PC-9 (cell line): Measurements from ENCODE around the gene EPB41L5. TPM values are rescaled to one million over a fixed set of nuclear protein-coding genes. Genes with fewer than 3 reads are reported as not detected.

Experiments
- BruUV-seq: library from RNA; stranded (reverse); fragments of 400-500 nt; replicated peaks from 2 replicates; lab custom pipeline; 2021; lab: Mats Ljungman, UMichigan
- CTCF ChIA-PET: fragments of 300-600 bp; sonication (Branson Sonifier 250); formaldehyde crosslinking; loops from one replicate; lab custom pipeline; 2022; ENCODE audit warnings: antibody characterized with exemption; lab: Charles Lee
- POLR2A ChIA-PET: fragments of 300-600 bp; sonication (Branson Sonifier 250); formaldehyde crosslinking; loops from one replicate; lab custom pipeline; 2022; ENCODE audit warnings: antibody characterized with exemption; ENCODE audit not compliant: unreplicated experiment; lab: Charles Lee
- DNase-seq, 2 experiments: peaks; one replicate each; pipeline versions ENCODE4 v3.0.0 to v3.0.0-alpha.2; 2015 to 2022; ENCODE audit warnings: mixed read lengths in 1 of 2
- H2AFZ ChIP-seq: fragments of 200-600 bp; sonication (generic); 2 replicates; pipeline ENCODE4 v1.8.1; 2017; ENCODE audit warnings: antibody characterized with exemption
- H3F3A ChIP-seq: fragments of 200-600 bp; sonication (generic); 2 replicates; pipeline ENCODE4 v1.8.1; 2017; ENCODE audit warnings: antibody characterized with exemption, mild to moderate bottlenecking, low read depth; ENCODE audit not compliant: insufficient read depth
- H3K27ac ChIP-seq: fragments of 200-600 bp; sonication (generic); 2 replicates; pipeline ENCODE4 v1.6.1; 2016; ENCODE audit warnings: mixed run types
- H3K27me3 ChIP-seq: fragments of 200-600 bp; sonication (generic); 2 replicates; pipeline ENCODE4 v1.6.1; 2016; ENCODE audit warnings: low read depth, mixed run types; ENCODE audit not compliant: insufficient read depth
- H3K36me3 ChIP-seq: fragments of 200-600 bp; sonication (generic); 2 replicates; pipeline ENCODE4 v1.6.1; 2016; ENCODE audit warnings: low read depth, mixed run types
- H3K4me1 ChIP-seq: fragments of 200-600 bp; sonication (generic); replicated peaks from 2 replicates; pipeline ENCODE4 v1.6.1; 2016; ENCODE audit warnings: mixed run types; ENCODE audit not compliant: insufficient read depth
- H3K4me2 ChIP-seq: fragments of 200-600 bp; sonication (generic); 2 replicates; pipeline ENCODE4 v1.6.1; 2017; ENCODE audit warnings: mixed run types
- H3K4me3 ChIP-seq: fragments of 200-600 bp; sonication (generic); 2 replicates; pipeline ENCODE4 v1.6.1; 2016; ENCODE audit warnings: mixed run types
- H3K79me2 ChIP-seq: fragments of 200-600 bp; sonication (generic); 2 replicates; pipeline ENCODE4 v1.6.1; 2017; ENCODE audit warnings: low read depth, mixed run types
- H3K9me2 ChIP-seq: fragments of 200-600 bp; sonication (generic); 2 replicates; pipeline ENCODE4 v1.8.1; 2017; ENCODE audit warnings: mild to moderate bottlenecking; ENCODE audit not compliant: insufficient read depth
- H3K9me3 ChIP-seq: fragments of 200-600 bp; sonication (generic); 2 replicates; pipeline ENCODE4 v1.8.1; 2016; ENCODE audit warnings: low read depth; ENCODE audit not compliant: insufficient read depth
- H4K20me1 ChIP-seq: fragments of 200-600 bp; sonication (generic); 2 replicates; pipeline ENCODE4 v1.8.1; 2017; ENCODE audit not compliant: insufficient read depth
- CTCF ChIP-seq: fragments of 200-600 bp; sonication (generic); conservative IDR thresholded peaks from 2 replicates; pipeline ENCODE4 v1.6.1; 2017; ENCODE audit warnings: mixed run types, antibody characterized with exemption, mild to moderate bottlenecking, moderate library complexity
- EZH2 ChIP-seq: fragments of 200-600 bp; sonication (generic); IDR thresholded peaks from 2 replicates; pipeline ENCODE4 v1.8.0; 2017; ENCODE audit warnings: antibody characterized with exemption, low read depth
- intact Hi-C: fragments of 100-400 bp; cut with micrococcal nuclease; formaldehyde crosslinking; loops from one replicate; pipeline ENCODE4 v1.10.0; 2022; ENCODE audit not compliant: unreplicated experiment
- total RNA-seq: library from RNA; stranded (reverse); gene quantifications from 2 replicates; pipeline ENCODE4 v1.2.3, GENCODE V29; 2021

Gene EPB41L5
- total RNA-seq, 1 experiment from 2014 or later, result 18.4 TPM

GRCh38 chr2:120210270-120210693, 197.4 kb downstream of the EPB41L5 start:
- DNase-seq, result no peak
- Histone ChIP-seq H3K27ac (no peak overlapping the region), H3K36me3 (no peaks in the 10 kb centered on the region), H3K4me1 (no peaks in the 10 kb centered on the region), H3K27me3 (no peaks in the 10 kb centered on the region), H2AFZ (no peak overlapping the region), H4K20me1 (no peaks in the 10 kb centered on the region), H3K4me2 (no peak overlapping the region), H3F3A (no peaks in the 10 kb centered on the region), H3K9me2 (no peaks in the 10 kb centered on the region), H3K79me2 (no peaks in the 10 kb centered on the region), H3K9me3 (no peaks in the 10 kb centered on the region), H3K4me3 (no peak overlapping the region)
- ChIA-PET CTCF (no interaction called here), POLR2A (no interaction called here)
- BruUV-seq, result no TSS peak
- intact Hi-C loops, result no loop called here
- no peak for TF ChIP-seq CTCF
- no peak for TF ChIP-seq EZH2

GRCh38 chr2:120218181-120218580, 205.3 kb downstream of the EPB41L5 start:
- Histone ChIP-seq H3F3A (no peaks in the 10 kb centered on the region), H3K4me3 (no peak overlapping the region), H3K9me3 (no peaks in the 10 kb centered on the region), H3K4me2 (no peak overlapping the region), H3K27me3 (no peaks in the 10 kb centered on the region), H3K27ac (no peak overlapping the region), H2AFZ (no peak overlapping the region), H3K79me2 (peaks cover 47% of the 10 kb centered on the region), H4K20me1 (peaks cover 25% of the 10 kb centered on the region), H3K9me2 (no peaks in the 10 kb centered on the region), H3K4me1 (peaks cover 28% of the 10 kb centered on the region), H3K36me3 (no peaks in the 10 kb centered on the region; the same call in 1 of the 2 replicates)
- CTCF ChIA-PET, result no interaction called here
- intact Hi-C loops, result no loop called here
- POLR2A ChIA-PET, result interaction anchor here (0.7 kb wide), 1 partner anchor 480 kb away, joined by 3 read pairs; no protein-coding TSS in a partner anchor
- no peak for TF ChIP-seq EZH2
- TF ChIP-seq CTCF, result no peak
- no peak for DNase-seq
- BruUV-seq, result no TSS peak

- no peaks in the 10 kb centered on the region for H3K9me3 ChIP-seq
- H3K27ac ChIP-seq, result no peak overlapping the region
- no TSS peak for BruUV-seq
- POLR2A ChIA-PET, result interaction anchor here (0.5 to 0.6 kb wide), 2 partner anchors 64 to 986 kb away, joined by 4 to 12 read pairs; no protein-coding TSS in a partner anchor
- no peak overlapping the region for H3K4me2 ChIP-seq
- no peaks in the 10 kb centered on the region; the same call in 1 of the 2 replicates for H3F3A ChIP-seq
- DNase-seq, result no peak
- no peaks in the 10 kb centered on the region for H3K9me2 ChIP-seq
- no peaks in the 10 kb centered on the region for H3K27me3 ChIP-seq
- H3K79me2 ChIP-seq, result peaks cover 52% of the 10 kb centered on the region
- peaks cover 25% of the 10 kb centered on the region for H4K20me1 ChIP-seq
- no peak for TF ChIP-seq EZH2
- no peak for TF ChIP-seq CTCF
- H3K36me3 ChIP-seq, result no peaks in the 10 kb centered on the region; the same call in 1 of the 2 replicates
- peaks cover 34% of the 10 kb centered on the region for H3K4me1 ChIP-seq
- intact Hi-C loops, result no loop called here
- H2AFZ ChIP-seq, result no peak overlapping the region
- CTCF ChIA-PET, result no interaction called here
- H3K4me3 ChIP-seq, result no peak overlapping the region
Observed at GRCh38 chr2:120219291-120219690, 206.4 kb downstream of the EPB41L5 start.
